Osteocyte (in vitro differentiated cells): Measurements from ENCODE around the gene ANK3. TPM values are rescaled to one million over a fixed set of nuclear protein-coding genes. Genes with fewer than 3 reads are reported as not detected.

Experiments used
- DNase-seq: peaks from one replicate; pipeline ENCODE4 v3.0.0; 2021; ENCODE audit warnings: mixed read lengths; ENCODE audit not compliant: unreplicated experiment; ENCODE audit errors: extremely low spot score
- H3K27ac Mint-ChIP-seq: one replicate; pipeline ENCODE4 v1.8.0; 2021; ENCODE audit warnings: mild to moderate bottlenecking, mixed read lengths; ENCODE audit not compliant: unreplicated experiment
- H3K27me3 Mint-ChIP-seq: one replicate; pipeline ENCODE4 v1.8.0; 2021; ENCODE audit warnings: mixed read lengths; ENCODE audit not compliant: unreplicated experiment
- H3K36me3 Mint-ChIP-seq: one replicate; pipeline ENCODE4 v1.8.0; 2021; ENCODE audit warnings: mixed read lengths; ENCODE audit not compliant: unreplicated experiment
- H3K4me1 Mint-ChIP-seq: one replicate; pipeline ENCODE4 v1.8.0; 2021; ENCODE audit warnings: mixed read lengths; ENCODE audit not compliant: unreplicated experiment
- H3K4me3 Mint-ChIP-seq: one replicate; pipeline ENCODE4 v1.8.0; 2021; ENCODE audit warnings: mild to moderate bottlenecking, moderate library complexity, mixed read lengths; ENCODE audit not compliant: unreplicated experiment
- H3K9me3 Mint-ChIP-seq: one replicate; pipeline ENCODE4 v1.8.0; 2021; ENCODE audit warnings: mixed read lengths; ENCODE audit not compliant: unreplicated experiment
- CTCF ChIP-seq: fragments of 200-600 bp; sonication (generic); IDR thresholded peaks from 2 replicates; pipeline ENCODE4 v1.5.0; 2021; ENCODE audit warnings: antibody characterized with exemption, mild to moderate bottlenecking, moderate library complexity
- total RNA-seq: library from RNA; stranded (reverse); gene quantifications from 2 replicates; pipeline ENCODE4 v1.2.1, GENCODE V29; 2021

The ANK3 gene
- total RNA-seq, 1 donor from 2014 or later = 22.0 TPM

GRCh38 chr10:60082744-60083344 is 306.8 kb downstream of the ANK3 start:
- TF ChIP-seq CTCF = no peak
- Mint-ChIP-seq H3K27ac (no peak overlapping the region), H3K27me3 (no peaks in the 10 kb centered on the region), H3K36me3 (peaks cover 7% of the 10 kb centered on the region), H3K4me1 (no peaks in the 10 kb centered on the region), H3K4me3 (no peak overlapping the region), H3K9me3 (no peaks in the 10 kb centered on the region)
- no peak for DNase-seq

DNA sequence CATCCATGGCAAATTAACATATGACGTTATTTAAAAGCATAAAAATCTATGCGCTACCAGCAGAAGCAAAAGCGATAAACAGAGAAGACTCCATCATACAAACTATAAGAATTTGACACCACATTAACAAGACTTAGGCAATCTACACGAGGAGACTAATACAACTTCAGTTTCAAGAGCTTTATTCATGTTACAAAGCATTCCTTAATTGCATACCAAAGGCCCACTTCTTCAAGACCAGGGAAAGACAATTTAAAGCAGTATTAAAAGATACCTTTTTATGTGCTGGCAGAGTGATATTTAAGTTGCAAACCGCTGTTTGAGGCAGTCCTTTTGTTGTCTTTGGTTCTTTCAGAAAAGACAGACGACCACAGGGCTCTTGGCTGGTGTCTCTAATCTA is 307.3 kb downstream of the ANK3 start:
- Mint-ChIP-seq H3K27ac (no peak overlapping the region), H3K4me1 (no peaks in the 10 kb centered on the region), H3K4me3 (no peak overlapping the region), H3K9me3 (no peaks in the 10 kb centered on the region), H3K27me3 (no peaks in the 10 kb centered on the region), H3K36me3 (peaks cover 7% of the 10 kb centered on the region)
- no peak for TF ChIP-seq CTCF
- DNase-seq = no peak

- no peak for DNase-seq
- TF ChIP-seq CTCF = no peak
- Mint-ChIP-seq H3K27me3 (no peaks in the 10 kb centered on the region), H3K4me3 (no peak overlapping the region), H3K27ac (no peak overlapping the region), H3K9me3 (no peaks in the 10 kb centered on the region), H3K36me3 (peaks cover 19% of the 10 kb centered on the region), H3K4me1 (no peaks in the 10 kb centered on the region)
Observed at GRCh38 chr10:60073781-60074656, 315.7 kb downstream of the ANK3 start.

GRCh38 chr10:60073397-60073780 is 316.3 kb downstream of the ANK3 start:
- no peak overlapping the region for H3K27ac Mint-ChIP-seq
- H3K4me3 Mint-ChIP-seq = no peak overlapping the region
- H3K9me3 Mint-ChIP-seq = no peaks in the 10 kb centered on the region
- H3K4me1 Mint-ChIP-seq = no peaks in the 10 kb centered on the region
- no peak for DNase-seq
- H3K27me3 Mint-ChIP-seq = no peaks in the 10 kb centered on the region
- TF ChIP-seq CTCF = no peak
- peaks cover 19% of the 10 kb centered on the region for H3K36me3 Mint-ChIP-seq

DNA sequence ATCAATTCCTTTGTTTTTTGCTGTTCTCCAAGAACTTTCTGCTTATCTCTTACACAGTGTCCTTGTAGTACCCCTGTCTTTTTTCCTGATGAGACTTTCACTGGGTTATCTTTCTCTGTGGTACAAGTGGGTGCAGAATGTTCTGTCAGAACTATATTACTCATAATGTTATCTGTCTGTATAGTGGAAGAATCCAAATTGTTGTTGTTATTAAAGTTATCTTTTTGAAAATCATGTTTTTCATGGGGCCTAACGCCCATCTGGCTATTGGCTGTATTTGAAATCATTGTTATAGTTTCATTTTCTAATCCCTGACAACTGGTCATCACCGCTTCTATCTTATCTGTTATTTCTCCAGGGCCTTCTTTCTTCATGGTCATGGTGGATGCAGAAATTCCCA is 320.4 kb downstream of the ANK3 start:
- Mint-ChIP-seq H3K36me3 (no peaks in the 10 kb centered on the region), H3K9me3 (no peaks in the 10 kb centered on the region), H3K4me1 (no peaks in the 10 kb centered on the region), H3K4me3 (no peak overlapping the region), H3K27ac (no peak overlapping the region), H3K27me3 (no peaks in the 10 kb centered on the region)
- DNase-seq = no peak
- TF ChIP-seq CTCF = no peak
